HepG2 (cell line): Measurements from ENCODE around the gene BTBD17. TPM values are rescaled to one million over a fixed set of nuclear protein-coding genes. Genes with fewer than 3 reads are reported as not detected.

ENCODE experiments used
- ATAC-seq: fragments of 200-7000 bp; cut with Tn5 transposase; 3 replicates; pipeline ENCODE4 v1.9.1; 2020; ENCODE audit warnings: mild to moderate bottlenecking, moderate library complexity
- BruUV-seq: library from RNA; stranded (reverse); fragments of 400-500 nt; replicated peaks from 2 replicates; lab custom pipeline; 2021; lab: Mats Ljungman, UMichigan
- CTCF ChIA-PET: fragments of 300-600 bp; formaldehyde crosslinking; extraction: SDS; loops from one replicate; lab custom pipeline; 2021; ENCODE audit warnings: low total read pairs, inconsistent platforms, low intra/inter-chr PET ratio; lab: Yijun Ruan, JAX
- POLR2A ChIA-PET: fragments of 350-600 bp; sonication (Branson Sonifier 250); formaldehyde crosslinking; loops from one replicate; lab custom pipeline; 2020; ENCODE audit warnings: antibody characterized with exemption, inconsistent platforms; lab: Yijun Ruan, JAX
- DNase-seq: peaks from one replicate; pipeline ENCODE4 v3.0.0-alpha.2; 2015; ENCODE audit warnings: low spot score
- FAIRE-seq: peaks from 3 replicates; lab custom pipeline; 2011; peaks lifted over from hg19 to GRCh38; lab: Jason Lieb, UNC
- H2AFZ ChIP-seq: one replicate; pipeline ENCODE4 v1.6.1; 2011; ENCODE audit warnings: low read length, inconsistent platforms
- H3K27ac ChIP-seq: fragments of 300-600 bp; 3 replicates; pipeline ENCODE4 v1.8.0; 2011; ENCODE audit warnings: mixed run types, mild to moderate bottlenecking, mixed read lengths, low read length, inconsistent platforms; ENCODE audit not compliant: insufficient read depth; ENCODE audit errors: extremely low read length
- H3K27me3 ChIP-seq, 2 experiments: fragments of 200-600 bp in 1 of 2; 2 replicates in 1 of 2; 3 replicates in 1 of 2; pipeline versions ENCODE4 v1.6.0 to v1.8.0; 2011; ENCODE audit warnings: low read length in 2 of 2, mild to moderate bottlenecking in 2 of 2, moderate library complexity in 2 of 2, inconsistent platforms in 1 of 2; ENCODE audit not compliant: insufficient read depth in 2 of 2, control insufficient read depth in 1 of 2
- H3K36me3 ChIP-seq, 2 experiments: fragments of 200-600 bp in 1 of 2; replicated peaks in 1 of 2; 2 replicates in 1 of 2; 3 replicates in 1 of 2; pipeline versions ENCODE4 v1.5.1 to v1.8.0; 2011; ENCODE audit warnings: low read length in 2 of 2, inconsistent platforms in 1 of 2; ENCODE audit not compliant: insufficient read depth in 2 of 2, control insufficient read depth in 1 of 2
- H3K4me1 ChIP-seq: 2 replicates; pipeline ENCODE4 v1.5.1; 2012; ENCODE audit warnings: low read length, inconsistent platforms; ENCODE audit not compliant: insufficient read depth
- H3K4me2 ChIP-seq: 2 replicates; pipeline ENCODE4 v1.6.0; 2011; ENCODE audit warnings: low read depth, low read length, inconsistent platforms
- H3K4me3 ChIP-seq, 3 experiments: fragments of 200-600 bp in 1 of 3; sonication (generic), shearing (Covaris generic) in 1 of 3; replicated peaks in 1 of 3; 2 replicates each; pipeline ENCODE4 v1.5.1; 2011 to 2016; ENCODE audit warnings: low read length in 3 of 3, inconsistent platforms in 2 of 3, low read depth in 2 of 3, mild to moderate bottlenecking in 2 of 3, control low read depth in 1 of 3, mixed read lengths in 1 of 3; ENCODE audit not compliant: insufficient read depth in 1 of 3
- H3K79me2 ChIP-seq: one replicate; pipeline ENCODE4 v1.6.1; 2011; ENCODE audit warnings: low read length, inconsistent platforms; ENCODE audit not compliant: insufficient read depth
- H3K9ac ChIP-seq: 2 replicates; pipeline ENCODE4 v1.6.0; 2011; ENCODE audit warnings: mild to moderate bottlenecking, low read depth, low read length, inconsistent platforms; ENCODE audit not compliant: insufficient read depth
- H3K9me3 ChIP-seq: 2 replicates; pipeline ENCODE4 v1.5.1; 2012; ENCODE audit warnings: mild to moderate bottlenecking, low read length
- H4K20me1 ChIP-seq: 2 replicates; pipeline ENCODE4 v1.6.0; 2011; ENCODE audit warnings: inconsistent platforms, mild to moderate bottlenecking, low read length, moderate library complexity; ENCODE audit not compliant: insufficient read depth
- FOXO4 ChIP-seq: sonication (generic); formaldehyde crosslinking; conservative IDR thresholded peaks from 2 replicates; pipeline ENCODE4 v1.8.1; 2023; ENCODE audit warnings: missing genetic modification reagents
- WGBS: methylation state at CpG from one replicate; pipeline ENCODE4 v1.1.6; 2017; ENCODE audit warnings: low lambda C conversion rate; 5-methylcytosine and 5-hydroxymethylcytosine counted together
- in situ Hi-C: cut with HindIII; loops from 2 replicates; pipeline ENCODE4 v1.10.0; 2017; ENCODE audit warnings: low pct_unique_long_range_greater_than_20kb; ENCODE audit not compliant: extremely low pct_ligation_motif_present
- intact Hi-C: fragments of 100-400 bp; cut with micrococcal nuclease; formaldehyde crosslinking; loops from one replicate; pipeline ENCODE4 v1.10.0; 2022; ENCODE audit not compliant: unreplicated experiment
- polyA plus RNA-seq, 8 experiments: library from polyadenylated mRNA; depleted of rRNA in 3 of 8; stranded (reverse) in 7 of 8; unstranded in 1 of 8; fragments of >200 nt; fragmentation: Illumina TruSeq in 4 of 8; extraction: Trizol in 4 of 8; gene quantifications; 2 replicates each; pipeline versions ENCODE4 v1.2.1 to v1.2.3, GENCODE V29; 2011 to 2016; ENCODE audit warnings: low read depth in 4 of 8, missing spikeins in 1 of 8, mixed read lengths in 1 of 8; ENCODE audit not compliant: insufficient read depth in 1 of 8
- total RNA-seq, 5 experiments: library from RNA; depleted of rRNA; stranded (reverse); fragments of >200 nt; fragmentation: Illumina TruSeq; extraction: Trizol; gene quantifications; 2 replicates each; pipeline ENCODE4 v1.2.3, GENCODE V29; 2016; ENCODE audit warnings: low read depth in 1 of 5
- TF ChIP-seq, protein P1 (sequence below): sonication (generic); formaldehyde crosslinking; IDR thresholded peaks from one replicate; pipeline ENCODE4 v1.5.1; 2020; ENCODE audit warnings: mild to moderate bottlenecking, missing genetic modification reagents; ENCODE audit errors: not compliant biosample characterization

BTBD17 gene
- total and polyA plus RNA-seq, 2 of the 13 experiments (the other 11 are each of a cell fraction or from before 2014, with no cell fraction given), result not detected

DNA sequence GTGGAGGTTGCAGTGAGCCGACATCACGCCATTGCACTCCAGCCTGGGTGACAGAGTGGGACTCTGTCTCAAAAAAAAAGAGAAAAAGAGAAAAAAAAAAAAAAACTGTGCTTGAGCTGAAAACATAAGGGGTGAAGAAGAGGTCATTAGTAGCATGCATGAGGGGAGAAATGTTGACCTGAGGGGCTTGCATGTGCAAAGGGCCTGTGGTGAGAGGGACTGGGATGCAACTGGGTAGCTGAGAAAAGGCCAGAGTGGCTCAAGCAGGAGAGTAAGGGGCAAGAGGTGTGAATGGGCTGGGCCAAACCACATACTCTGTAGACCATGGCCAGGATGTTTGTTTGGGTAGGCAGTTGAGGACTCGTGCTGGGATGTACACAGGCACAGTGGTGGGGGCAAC is 32.3 kb downstream of the BTBD17 start:
- WGBS, result 9% methylated on average over 3 of the region's 3 CpGs
- TF ChIP-seq, protein P1, sequence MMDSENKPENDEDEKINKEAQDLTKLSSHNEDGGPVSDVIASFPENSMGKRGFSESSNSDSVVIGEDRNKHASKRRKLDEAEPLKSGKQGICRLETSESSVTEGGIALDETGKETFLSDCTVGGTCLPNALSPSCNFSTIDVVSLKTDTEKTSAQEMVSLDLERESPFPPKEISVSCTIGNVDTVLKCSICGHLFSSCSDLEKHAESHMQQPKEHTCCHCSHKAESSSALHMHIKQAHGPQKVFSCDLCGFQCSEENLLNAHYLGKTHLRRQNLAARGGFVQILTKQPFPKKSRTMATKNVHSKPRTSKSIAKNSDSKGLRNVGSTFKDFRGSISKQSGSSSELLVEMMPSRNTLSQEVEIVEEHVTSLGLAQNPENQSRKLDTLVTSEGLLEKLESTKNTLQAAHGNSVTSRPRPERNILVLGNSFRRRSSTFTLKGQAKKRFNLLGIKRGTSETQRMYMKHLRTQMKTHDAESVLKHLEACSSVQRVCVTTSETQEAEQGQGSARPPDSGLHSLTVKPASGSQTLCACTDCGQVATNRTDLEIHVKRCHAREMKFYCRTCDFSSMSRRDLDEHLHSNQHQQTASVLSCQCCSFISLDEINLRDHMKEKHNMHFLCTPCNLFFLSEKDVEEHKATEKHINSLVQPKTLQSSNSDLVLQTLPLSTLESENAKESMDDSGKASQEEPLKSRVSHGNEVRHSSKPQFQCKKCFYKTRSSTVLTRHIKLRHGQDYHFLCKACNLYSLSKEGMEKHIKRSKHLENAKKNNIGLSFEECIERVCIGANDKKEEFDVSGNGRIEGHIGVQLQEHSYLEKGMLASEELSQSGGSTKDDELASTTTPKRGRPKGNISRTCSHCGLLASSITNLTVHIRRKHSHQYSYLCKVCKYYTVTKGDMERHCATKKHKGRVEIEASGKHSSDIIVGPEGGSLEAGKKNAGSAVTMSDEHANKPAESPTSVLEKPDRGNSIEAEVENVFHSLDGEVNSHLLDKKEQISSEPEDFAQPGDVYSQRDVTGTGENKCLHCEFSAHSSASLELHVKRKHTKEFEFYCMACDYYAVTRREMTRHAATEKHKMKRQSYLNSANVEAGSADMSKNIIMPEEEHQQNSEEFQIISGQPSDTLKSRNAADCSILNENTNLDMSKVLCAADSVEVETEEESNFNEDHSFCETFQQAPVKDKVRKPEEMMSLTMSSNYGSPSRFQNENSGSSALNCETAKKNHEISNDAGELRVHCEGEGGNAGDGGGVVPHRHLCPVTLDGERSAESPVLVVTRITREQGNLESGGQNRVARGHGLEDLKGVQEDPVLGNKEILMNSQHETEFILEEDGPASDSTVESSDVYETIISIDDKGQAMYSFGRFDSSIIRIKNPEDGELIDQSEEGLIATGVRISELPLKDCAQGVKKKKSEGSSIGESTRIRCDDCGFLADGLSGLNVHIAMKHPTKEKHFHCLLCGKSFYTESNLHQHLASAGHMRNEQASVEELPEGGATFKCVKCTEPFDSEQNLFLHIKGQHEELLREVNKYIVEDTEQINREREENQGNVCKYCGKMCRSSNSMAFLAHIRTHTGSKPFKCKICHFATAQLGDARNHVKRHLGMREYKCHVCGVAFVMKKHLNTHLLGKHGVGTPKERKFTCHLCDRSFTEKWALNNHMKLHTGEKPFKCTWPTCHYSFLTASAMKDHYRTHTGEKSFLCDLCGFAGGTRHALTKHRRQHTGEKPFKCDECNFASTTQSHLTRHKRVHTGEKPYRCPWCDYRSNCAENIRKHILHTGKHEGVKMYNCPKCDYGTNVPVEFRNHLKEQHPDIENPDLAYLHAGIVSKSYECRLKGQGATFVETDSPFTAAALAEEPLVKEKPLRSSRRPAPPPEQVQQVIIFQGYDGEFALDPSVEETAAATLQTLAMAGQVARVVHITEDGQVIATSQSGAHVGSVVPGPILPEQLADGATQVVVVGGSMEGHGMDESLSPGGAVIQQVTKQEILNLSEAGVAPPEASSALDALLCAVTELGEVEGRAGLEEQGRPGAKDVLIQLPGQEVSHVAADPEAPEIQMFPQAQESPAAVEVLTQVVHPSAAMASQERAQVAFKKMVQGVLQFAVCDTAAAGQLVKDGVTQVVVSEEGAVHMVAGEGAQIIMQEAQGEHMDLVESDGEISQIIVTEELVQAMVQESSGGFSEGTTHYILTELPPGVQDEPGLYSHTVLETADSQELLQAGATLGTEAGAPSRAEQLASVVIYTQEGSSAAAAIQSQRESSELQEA (CRISPR knock-in tag), result no peak
- TF ChIP-seq FOXO4 (CRISPR knock-in tag), result 0 out of 2 replicates have a peak, but pooled peaks have one; percentile 17
- intact Hi-C loops, result no loop called here
- H2AFZ ChIP-seq, result no peak overlapping the region
- no peak for ATAC-seq
- POLR2A ChIA-PET, result no interaction called here
- H3K4me2 ChIP-seq, result no peak overlapping the region
- no peaks in the 10 kb centered on the region for H3K9me3 ChIP-seq
- no peaks in the 10 kb centered on the region for H3K36me3 ChIP-seq
- in situ Hi-C loops, result no loop called here
- H4K20me1 ChIP-seq, result no peaks in the 10 kb centered on the region
- no peaks in the 10 kb centered on the region for H3K79me2 ChIP-seq
- H3K9ac ChIP-seq, result no peak overlapping the region
- no peak overlapping the region for H3K4me3 ChIP-seq
- BruUV-seq, result no TSS peak
- DNase-seq, result no peak
- no peak overlapping the region for H3K27ac ChIP-seq
- H3K4me1 ChIP-seq, result no peaks in the 10 kb centered on the region
- CTCF ChIA-PET, result no interaction called here
- H3K27me3 ChIP-seq, result peaks cover 11 to 78% of the 10 kb centered on the region in 2 experiments
- no peak for FAIRE-seq
